SK-N-SH (cell line): Measurements from ENCODE around the gene GRK1. TPM values are rescaled to one million over a fixed set of nuclear protein-coding genes. Genes with fewer than 3 reads are reported as not detected.
A peak's percentile ranks its signal among the peaks of the same experiment; 100 is the strongest.

Experiments used
- CTCF ChIA-PET: fragments of 300-600, 350-600 bp; formaldehyde crosslinking; extraction: SDS; loops from one replicate; lab custom pipeline; 2021; lab: Yijun Ruan, JAX
- POLR2A ChIA-PET: fragments of 350-600 bp; sonication (Branson Sonifier 250); formaldehyde crosslinking; extraction: SDS; loops from one replicate; lab custom pipeline; 2020; ENCODE audit warnings: antibody characterized with exemption, inconsistent platforms; lab: Yijun Ruan, JAX
- DNase-seq: peaks from one replicate; pipeline ENCODE4 v3.0.0; 2012
- H2AFZ ChIP-seq: fragments of 200-600 bp; sonication (generic); 2 replicates; pipeline ENCODE4 v1.8.1; 2016; ENCODE audit warnings: antibody characterized with exemption, mild to moderate bottlenecking, low read depth
- H3F3A ChIP-seq: fragments of 200-600 bp; sonication (generic); replicated peaks from 2 replicates; pipeline ENCODE3; 2016; ENCODE audit warnings: antibody characterized with exemption, mild to moderate bottlenecking; ENCODE audit not compliant: insufficient read depth
- H3K27ac ChIP-seq, 2 experiments: fragments of 200-500 bp in 1 of 2; fragments of 200-600 bp in 1 of 2; sonication (Bioruptor generic) in 1 of 2; sonication (generic), shearing (Covaris generic) in 1 of 2; 2 replicates each; pipeline versions ENCODE4 v1.5.1 to v1.6.1; 2014 to 2016; ENCODE audit warnings: low read depth in 2 of 2, inconsistent platforms in 1 of 2, low read length in 1 of 2, mild to moderate bottlenecking in 1 of 2, mixed read lengths in 1 of 2
- H3K27me3 ChIP-seq: fragments of 200-600 bp; sonication (generic), shearing (Covaris generic); 2 replicates; pipeline ENCODE4 v1.6.1; 2016; ENCODE audit warnings: mixed run types; ENCODE audit not compliant: insufficient read depth
- H3K36me3 ChIP-seq, 2 experiments: fragments of 200-500 bp in 1 of 2; fragments of 200-600 bp in 1 of 2; sonication (Bioruptor generic) in 1 of 2; sonication (generic) in 1 of 2; replicated peaks in 1 of 2; 2 replicates each; pipeline versions ENCODE3 to v1.5.1; 2014 to 2016; ENCODE audit warnings: low read length in 1 of 2, mild to moderate bottlenecking in 1 of 2; ENCODE audit not compliant: insufficient read depth in 2 of 2, control insufficient read depth in 1 of 2
- H3K4me1 ChIP-seq, 2 experiments: fragments of 200-500 bp in 1 of 2; fragments of 200-600 bp in 1 of 2; sonication (Bioruptor generic) in 1 of 2; sonication (generic), shearing (Covaris generic) in 1 of 2; 2 replicates each; pipeline versions ENCODE4 v1.5.1 to v1.6.1; 2014 to 2016; ENCODE audit warnings: low read depth in 1 of 2, low read length in 1 of 2, mixed run types in 1 of 2; ENCODE audit not compliant: insufficient read depth in 2 of 2, control insufficient read depth in 1 of 2
- H3K4me2 ChIP-seq: fragments of 200-600 bp; sonication (generic), shearing (Covaris generic); 2 replicates; pipeline ENCODE4 v1.6.1; 2017; ENCODE audit warnings: mixed run types
- H3K4me3 ChIP-seq, 2 experiments: fragments of 200-500 bp in 1 of 2; fragments of 200-600 bp in 1 of 2; sonication (Bioruptor generic) in 1 of 2; sonication (generic), shearing (Covaris generic) in 1 of 2; 2 replicates each; pipeline versions ENCODE4 v1.5.1 to v1.8.1; 2014 to 2016; ENCODE audit warnings: low read depth in 2 of 2, inconsistent platforms in 1 of 2, low read length in 1 of 2, mild to moderate bottlenecking in 1 of 2, mixed read lengths in 1 of 2, moderate library complexity in 1 of 2
- H3K79me2 ChIP-seq: fragments of 200-600 bp; sonication (generic); 2 replicates; pipeline ENCODE4 v1.8.1; 2017; ENCODE audit warnings: mild to moderate bottlenecking; ENCODE audit not compliant: insufficient read depth
- H3K9ac ChIP-seq: fragments of 200-600 bp; sonication (generic); 2 replicates; pipeline ENCODE4 v1.6.1; 2017; ENCODE audit warnings: mixed run types
- H3K9me2 ChIP-seq: fragments of 200-600 bp; sonication (generic); 2 replicates; pipeline ENCODE4 v1.6.1; 2017; ENCODE audit warnings: mixed run types
- H3K9me3 ChIP-seq: fragments of 200-600 bp; sonication (generic); 2 replicates; pipeline ENCODE4 v1.6.1; 2017; ENCODE audit warnings: mixed run types, mild to moderate bottlenecking, moderate library complexity
- H4K20me1 ChIP-seq: fragments of 200-600 bp; sonication (generic); 2 replicates; pipeline ENCODE4 v1.6.1; 2017; ENCODE audit warnings: mild to moderate bottlenecking, mixed run types; ENCODE audit not compliant: insufficient read depth
- EZH2phosphoT487 ChIP-seq: fragments of 200-600 bp; sonication (generic); IDR thresholded peaks from 2 replicates; pipeline ENCODE4 v1.6.1; 2017; ENCODE audit warnings: low read depth, mixed run types, mild to moderate bottlenecking, antibody characterized with exemption, moderate library complexity, borderline replicate concordance
- FOXM1 ChIP-seq: IDR thresholded peaks from 2 replicates; pipeline ENCODE4 v1.4.0; 2012; ENCODE audit warnings: low read depth, mild to moderate bottlenecking
- WGBS: methylation state at CpG from one replicate; pipeline ENCODE4 v1.1.6; 2017; ENCODE audit warnings: low lambda C conversion rate; 5-methylcytosine and 5-hydroxymethylcytosine counted together
- polyA plus RNA-seq, 3 experiments: library from polyadenylated mRNA; depleted of rRNA; stranded (reverse); fragments of >200 nt; gene quantifications; 2 replicates each; pipeline ENCODE4 v1.2.3, GENCODE V29; 2012

Gene GRK1
- polyA plus RNA-seq, 1 of the 3 experiments (the other 2 are of a cell fraction) = 0.12 TPM

DNA sequence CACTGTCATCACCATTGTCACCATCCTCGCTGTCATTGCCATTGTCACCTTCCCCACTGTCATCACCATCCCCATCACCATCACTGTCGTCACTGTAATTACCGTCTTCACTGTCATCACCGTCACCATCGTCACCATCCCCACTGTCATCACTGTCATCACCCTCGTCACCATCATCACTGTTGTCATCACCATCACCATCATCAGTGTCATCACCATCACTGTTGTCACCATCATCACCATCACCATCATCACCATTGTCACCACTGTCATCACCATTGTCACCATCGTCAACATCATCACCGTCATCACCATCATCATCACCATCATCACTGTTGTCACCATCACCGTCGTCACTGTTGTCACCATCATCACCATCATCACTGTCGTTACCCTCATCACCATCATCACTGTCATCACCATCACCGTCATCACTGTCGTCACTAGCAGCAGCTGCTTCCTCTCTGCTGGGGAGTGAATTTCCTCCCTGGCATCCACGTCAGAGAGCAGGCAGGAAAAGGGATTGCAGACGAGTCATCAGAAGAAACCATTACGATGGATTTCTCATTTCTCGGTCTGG, 119.3 kb downstream of the GRK1 start:
- DNase-seq = no peak
- Histone ChIP-seq H4K20me1 (no peaks in the 10 kb centered on the region), H3K4me1 (no peaks in the 10 kb centered on the region; a peak in 1 of 4 replicates), H3K9ac (no peak overlapping the region), H3K27me3 (no peaks in the 10 kb centered on the region), H3K79me2 (no peaks in the 10 kb centered on the region), H3K36me3 (no peaks in the 10 kb centered on the region), H3K27ac (no peak overlapping the region), H3K9me3 (no peaks in the 10 kb centered on the region), H3F3A (peaks cover 7% of the 10 kb centered on the region), H2AFZ (no peak overlapping the region), H3K9me2 (no peaks in the 10 kb centered on the region; the same call in 1 of the 2 replicates), H3K4me3 (no peak overlapping the region), H3K4me2 (no peak overlapping the region)
- 85% methylated on average over 17 of the region's 17 CpGs for WGBS
- ChIA-PET CTCF (no interaction called here), POLR2A (no interaction called here)
- TF ChIP-seq FOXM1 = no peak
- TF ChIP-seq EZH2phosphoT487 = peak; percentile 61; the same call in 1 of the 2 replicates

Other genes starting within 250 kb of the GRK1 start
- 1.0 and 1.2 TPM in 2 replicates for gene ADPRHL1, start 213.7 kb upstream of the GRK1 start, polyA plus RNA-seq (2012; rRNA removed)
- 11.0 and 13.0 TPM in 2 replicates for gene DCUN1D2, start 176.5 kb upstream of the GRK1 start, polyA plus RNA-seq (2012; rRNA removed)
- gene TFDP1, start 82.5 kb upstream of the GRK1 start, polyA plus RNA-seq (2012; rRNA removed) = 61.4 and 76.7 TPM in 2 replicates
- gene ATP4B, start 9.0 kb upstream of the GRK1 start, polyA plus RNA-seq (2012; rRNA removed) = not detected in 2 replicates
- 10.6 and 14.8 TPM in 2 replicates for gene TMEM255B, start 92.0 kb downstream of the GRK1 start, polyA plus RNA-seq (2012; rRNA removed)
- gene GAS6, start 196.9 kb downstream of the GRK1 start, polyA plus RNA-seq (2012; rRNA removed) = 380 and 406 TPM in 2 replicates